Stomach (tissue), 9 donors: ENCODE data around the gene NUP85. TPM values are rescaled to one million over a fixed set of nuclear protein-coding genes. Genes with fewer than 3 reads are reported as not detected.

Source experiments
- DNase-seq, 2 donors: peaks; one replicate each; pipeline versions ENCODE4 v3.0.0 to v3.0.0-alpha.2; 2013 to 2019
- H3K27ac ChIP-seq, 5 donors: fragments of 200-600 bp in 4 of 5; sonication (generic) in 4 of 5; one replicate each; pipeline ENCODE4 v1.5.1; 2013 to 2019; ENCODE audit warnings: mild to moderate bottlenecking in 1 of 5, moderate library complexity in 1 of 5
- H3K27me3 ChIP-seq, 3 donors: fragments of 200-600 bp; sonication (generic); one replicate each; pipeline ENCODE4 v1.5.1; 2017 to 2019; ENCODE audit warnings: mixed run types in 1 of 3
- H3K36me3 ChIP-seq, 4 donors: fragments of 200-600 bp; sonication (generic); 1 replicate in 3 of 4; 2 replicates in 1 of 4; pipeline ENCODE4 v1.5.1; 2016 to 2019
- H3K4me1 ChIP-seq, 4 donors: fragments of 200-600 bp; sonication (generic); one replicate each; pipeline ENCODE4 v1.5.1; 2016 to 2019
- H3K4me3 ChIP-seq, 4 donors: fragments of 200-600 bp; sonication (generic) in 3 of 4; one replicate each; pipeline ENCODE4 v1.5.1; 2016 to 2019; ENCODE audit warnings: mild to moderate bottlenecking in 1 of 4
- H3K9me3 ChIP-seq, 4 donors: fragments of 200-600 bp; sonication (generic); one replicate each; pipeline ENCODE4 v1.5.1; 2016 to 2019
- CTCF ChIP-seq, 7 experiments: fragments of 450-650 bp in 4 of 7; fragments of 200-600 bp in 3 of 7; sonication (generic) in 3 of 7; IDR thresholded peaks; one replicate each; pipeline ENCODE4 v1.5.1; 2016 to 2019; ENCODE audit warnings: antibody characterized with exemption in 7 of 7, control low read depth in 2 of 7, mild to moderate bottlenecking in 1 of 7
- EP300 ChIP-seq: sonication (generic); formaldehyde crosslinking; IDR thresholded peaks from one replicate; pipeline ENCODE4 v1.6.1; 2017; ENCODE audit warnings: antibody characterized with exemption
- POLR2A ChIP-seq, 4 donors: fragments of 450-650 bp; IDR thresholded peaks; one replicate each; pipeline ENCODE4 v1.6.1; 2016; ENCODE audit warnings: antibody characterized with exemption in 4 of 4, control low read depth in 2 of 4, mild to moderate bottlenecking in 1 of 4, moderate library complexity in 1 of 4
- POLR2AphosphoS5 ChIP-seq, 3 donors: sonication (generic); formaldehyde crosslinking; IDR thresholded peaks; one replicate each; pipeline ENCODE4 v1.6.1; 2016; ENCODE audit warnings: antibody characterized with exemption in 3 of 3
- WGBS, 5 donors: extraction: QIAGEN DNeasy Blood & Tissue Kit in 3 of 5; methylation state at CpG; one replicate each; pipeline versions ENCODE4 v1.1.5 to v1.1.7; 2013 to 2018; 5-methylcytosine and 5-hydroxymethylcytosine counted together
- intact Hi-C: fragments of 100-400 bp; cut with DNase I; formaldehyde crosslinking; loops from one replicate; pipeline ENCODE4 v1.15.1; 2023; ENCODE audit warnings: low total_unique reads
- polyA plus RNA-seq, 3 donors: library from polyadenylated mRNA; stranded (reverse); fragments of 200-250 nt; gene quantifications; one replicate each; pipeline ENCODE4 v1.2.3, GENCODE V29; 2013
- total RNA-seq, 5 donors: library from RNA; depleted of rRNA; stranded (reverse); fragments of >200 nt; gene quantifications; one replicate each; pipeline versions ENCODE4 v1.1.0 to v1.2.3, GENCODE V29; 2014 to 2016
- donor health status: healthy with polysubstance abuse.
- donor health status: Bipolar disorder and iron deficiency.
- donor health status: healthy.

The NUP85 gene
- total and polyA plus RNA-seq, 8 donors = 20.3 to 220 (median 33.2) TPM

GRCh38 chr17:75265614-75266315, 60.3 kb downstream of the NUP85 start:
- WGBS, 5 donors = 83 to 93% (median 89%) methylated on average over 15 to 17 of the region's 17 CpGs
- TF ChIP-seq POLR2A (IDR thresholded peaks at IDR 0.05) = no peak
- TF ChIP-seq CTCF (IDR thresholded peaks at IDR 0.05) = no peak
- no peak for TF ChIP-seq POLR2AphosphoS5 (IDR thresholded peaks at IDR 0.05)
- TF ChIP-seq EP300 = no peak
- DNase-seq = no peak
- intact Hi-C loops = no loop called here
- no peaks in the 10 kb centered on the region for H3K9me3 ChIP-seq
- peaks cover 34 to 46% (median 44%) of the 10 kb centered on the region in 4 donors for H3K36me3 ChIP-seq
- H3K4me1 ChIP-seq = peaks cover 19 to 58% (median 28%) of the 10 kb centered on the region in 4 donors
- H3K4me3 ChIP-seq = no peak overlapping the region
- H3K27ac ChIP-seq = no peak overlapping the region
- H3K27me3 ChIP-seq = no peaks in the 10 kb centered on the region

GRCh38 chr17:75266316-75267152, 61.1 kb downstream of the NUP85 start:
- H3K4me3 ChIP-seq = no peak overlapping the region
- TF ChIP-seq EP300 = no peak

GRCh38 chr17:75267153-75267410, 61.6 kb downstream of the NUP85 start:
- Histone ChIP-seq H3K4me1 (peaks cover 19 to 66% (median 32%) of the 10 kb centered on the region in 4 donors), H3K27ac (peak overlapping the region in 1 of 5 donors; percentile 16), H3K4me3 (no peak overlapping the region), H3K36me3 (peaks cover 34 to 46% (median 44%) of the 10 kb centered on the region in 4 donors), H3K27me3 (no peaks in the 10 kb centered on the region), H3K9me3 (no peaks in the 10 kb centered on the region)
- no peak for DNase-seq
- 25 to 56% (median 49%) methylated on average over 2 of the region's 2 CpGs for WGBS, 5 donors
- intact Hi-C loops = no loop called here
- TF ChIP-seq POLR2AphosphoS5 (IDR thresholded peaks at IDR 0.05) (no peak), EP300 (no peak), CTCF (IDR thresholded peaks at IDR 0.05) (no peak), POLR2A (IDR thresholded peaks at IDR 0.05) (no peak)

More at GRCh38 chr17:75266316-75267152, 61.1 kb downstream of the NUP85 start:
- Histone ChIP-seq H3K27ac (no peak overlapping the region), H3K4me1 (peaks cover 16 to 61% (median 28%) of the 10 kb centered on the region in 4 donors), H3K27me3 (no peaks in the 10 kb centered on the region), H3K36me3 (peaks cover 34 to 46% (median 44%) of the 10 kb centered on the region in 4 donors), H3K9me3 (no peaks in the 10 kb centered on the region)
- DNase-seq = no peak
- 79 to 90% (median 85%) methylated on average over 12 to 13 of the region's 13 CpGs for WGBS, 5 donors
- intact Hi-C loops = no loop called here

- Histone ChIP-seq H3K4me3 (no peak overlapping the region), H3K4me1 (peaks cover 19 to 66% (median 32%) of the 10 kb centered on the region in 4 donors), H3K27ac (peak overlapping the region in 1 of 5 donors; percentile 16), H3K36me3 (peaks cover 34 to 46% (median 45%) of the 10 kb centered on the region in 4 donors), H3K9me3 (no peaks in the 10 kb centered on the region), H3K27me3 (no peaks in the 10 kb centered on the region)
- 34 to 50% (median 38%) methylated on average over 10 to 14 of the region's 14 CpGs for WGBS, 5 donors
- intact Hi-C loops = no loop called here
- peak in 1 of 2 donors; percentile 75 for DNase-seq
- TF ChIP-seq EP300 = no peak
- TF ChIP-seq POLR2AphosphoS5 (IDR thresholded peaks at IDR 0.05) = no peak
- TF ChIP-seq POLR2A (IDR thresholded peaks at IDR 0.05) = no peak
- TF ChIP-seq CTCF (IDR thresholded peaks at IDR 0.05) = no peak
Observed at GRCh38 chr17:75267411-75268232, 62.1 kb downstream of the NUP85 start.
